HFF-Myc (cell line): Measurements from ENCODE around the gene GLRX5.

Experiments
- DNase-seq: peaks from one replicate; pipeline ENCODE4 v3.0.0-alpha.2; 2011; ENCODE audit warnings: low read depth; ENCODE audit errors: extremely low read depth
- H3K4me3 ChIP-seq: replicated peaks from 2 replicates; pipeline ENCODE4 v1.5.1; 2011; ENCODE audit warnings: low read depth, mild to moderate bottlenecking, control low read depth, low read length
- CTCF ChIP-seq: IDR thresholded peaks from 2 replicates; pipeline ENCODE4 v1.5.1; 2012; ENCODE audit warnings: mild to moderate bottlenecking, low read depth, low read length, control low read depth; ENCODE audit errors: missing control alignments

Gene GLRX5

GRCh38 chr14:95489214-95490137 is 45.4 kb upstream of the GLRX5 start:
- DNase-seq, result no peak
- TF ChIP-seq CTCF, result no peak
- H3K4me3 ChIP-seq, result no peak overlapping the region

GRCh38 chr14:95490138-95490509 is 44.7 kb upstream of the GLRX5 start:
- no peak for TF ChIP-seq CTCF
- DNase-seq, result no peak
- H3K4me3 ChIP-seq, result no peak overlapping the region

GRCh38 chr14:95490727-95491451 is 44.0 kb upstream of the GLRX5 start:
- DNase-seq, result no peak
- H3K4me3 ChIP-seq, result no peak overlapping the region
- no peak for TF ChIP-seq CTCF

GRCh38 chr14:95491936-95492608 is 42.8 kb upstream of the GLRX5 start:
- no peak overlapping the region for H3K4me3 ChIP-seq
- no peak for DNase-seq
- no peak for TF ChIP-seq CTCF

GRCh38 chr14:95493503-95493902 is 41.3 kb upstream of the GLRX5 start:
- no peak for DNase-seq
- no peak overlapping the region for H3K4me3 ChIP-seq
- TF ChIP-seq CTCF, result no peak

GRCh38 chr14:95493976-95494375 is 40.9 kb upstream of the GLRX5 start:
- no peak overlapping the region for H3K4me3 ChIP-seq
- no peak for DNase-seq
- no peak for TF ChIP-seq CTCF
